GM12891 (cell line): ENCODE data around the gene SLC13A2.

ENCODE experiments used
- POLR2A ChIP-seq: IDR thresholded peaks from 2 replicates; pipeline ENCODE4 v1.6.1; 2011; ENCODE audit warnings: low read depth, low read length, control low read depth
- POLR2AphosphoS5 ChIP-seq: IDR thresholded peaks from 2 replicates; pipeline ENCODE4 v1.6.1; 2011; ENCODE audit warnings: low read depth, low read length, control low read depth
- TAF1 ChIP-seq: IDR thresholded peaks from 2 replicates; pipeline ENCODE4 v1.6.1; 2011; ENCODE audit warnings: low read depth, low read length, control low read depth

DNA sequence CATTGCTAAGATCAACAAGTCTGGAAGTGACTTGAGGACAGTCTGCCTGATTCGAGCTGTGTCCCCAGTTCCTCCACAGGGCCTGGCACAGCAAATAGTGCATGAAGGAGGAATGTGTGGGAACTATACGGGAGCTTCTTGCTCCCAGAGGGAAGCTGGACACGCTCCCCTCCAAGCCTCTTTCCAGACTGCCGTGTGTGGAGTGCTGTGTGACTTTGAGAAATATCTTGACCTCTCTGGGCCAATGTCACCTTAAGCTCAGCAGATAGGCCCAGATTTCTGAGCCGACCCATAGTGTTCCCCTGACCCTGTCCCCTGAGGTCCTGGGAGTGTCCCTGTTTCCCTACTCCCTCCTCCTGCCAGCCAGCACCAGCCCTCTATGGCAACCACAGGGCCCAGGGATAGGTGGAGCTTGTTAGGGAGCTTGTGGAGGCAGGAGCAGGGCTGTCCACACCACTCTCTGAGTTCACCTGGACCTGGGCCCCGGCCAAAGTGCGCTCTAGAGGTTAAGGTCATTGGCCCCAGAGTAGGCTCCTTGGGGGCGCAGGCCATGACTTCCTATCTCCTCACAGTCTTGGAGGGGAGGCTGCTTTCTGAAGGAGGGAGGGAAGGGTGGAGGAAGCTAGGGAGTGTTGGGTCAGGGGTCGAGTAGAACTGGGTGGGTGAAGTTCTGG, 26.4 kb downstream of the SLC13A2 start:
- TF ChIP-seq TAF1 (no peak), POLR2A (no peak), POLR2AphosphoS5 (no peak)
